ENCODE data around the gene SYNE1.

The SYNE1 gene

GRCh38 chr6:152576525-152576924 is 60.6 kb downstream of the SYNE1 start:
- no peak overlapping the region for H3K27ac Mint-ChIP-seq

DNA sequence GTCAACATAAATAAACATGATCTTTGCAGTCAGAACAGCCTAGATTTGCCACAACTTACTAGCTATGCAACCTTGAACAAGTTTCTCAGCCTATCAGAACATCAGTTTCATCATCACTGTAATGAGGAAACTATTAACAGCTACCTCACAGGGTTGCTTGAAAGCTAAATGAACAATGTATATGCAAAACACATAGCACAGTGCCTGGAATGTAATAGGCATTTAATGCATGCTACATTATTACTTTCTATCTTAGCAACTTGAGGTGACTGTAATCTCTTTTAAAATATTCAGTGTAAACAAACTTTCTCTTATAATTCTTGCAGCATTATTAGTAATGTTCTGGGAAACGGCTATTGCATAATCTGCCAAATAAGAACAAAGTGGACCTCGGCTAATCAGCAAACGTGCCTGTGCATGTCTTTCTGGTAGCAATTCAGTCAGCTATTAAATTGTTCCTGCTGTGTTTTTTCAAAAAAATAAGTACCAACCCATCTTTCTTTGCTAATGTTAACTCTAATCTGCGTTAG is 61.5 kb downstream of the SYNE1 start:
- H3K4me3 Mint-ChIP-seq = no peak overlapping the region
- H3K27ac Mint-ChIP-seq = no peak overlapping the region
- H3K27me3 Mint-ChIP-seq (ENCODE audit: low read depth) = no peaks in the 10 kb centered on the region
- no peaks in the 10 kb centered on the region for H3K36me3 Mint-ChIP-seq (ENCODE audit: low read depth)
- TF ChIP-seq CTCF (IDR thresholded peaks at IDR 0.05; ENCODE audit: unreplicated experiment in 3 of 3) = no peak
- no peaks in the 10 kb centered on the region for H3K9me3 Mint-ChIP-seq
- H3K4me1 Mint-ChIP-seq = no peaks in the 10 kb centered on the region

More at GRCh38 chr6:152576525-152576924, 60.6 kb downstream of the SYNE1 start:
- Mint-ChIP-seq H3K4me1 (no peaks in the 10 kb centered on the region), H3K4me3 (no peak overlapping the region), H3K27me3 (ENCODE audit: low read depth) (peaks cover 2% of the 10 kb centered on the region), H3K9me3 (no peaks in the 10 kb centered on the region), H3K36me3 (ENCODE audit: low read depth) (no peaks in the 10 kb centered on the region)
- no peak for TF ChIP-seq CTCF (IDR thresholded peaks at IDR 0.05; ENCODE audit: unreplicated experiment in 3 of 3)

GRCh38 chr6:152575161-152575560 is 62.0 kb downstream of the SYNE1 start:
- Mint-ChIP-seq H3K36me3 (ENCODE audit: low read depth) (no peaks in the 10 kb centered on the region), H3K4me3 (no peak overlapping the region), H3K9me3 (no peaks in the 10 kb centered on the region), H3K27me3 (ENCODE audit: low read depth) (no peaks in the 10 kb centered on the region), H3K4me1 (no peaks in the 10 kb centered on the region), H3K27ac (no peak overlapping the region)
- TF ChIP-seq CTCF (IDR thresholded peaks at IDR 0.05; ENCODE audit: unreplicated experiment in 3 of 3) = no peak

DNA sequence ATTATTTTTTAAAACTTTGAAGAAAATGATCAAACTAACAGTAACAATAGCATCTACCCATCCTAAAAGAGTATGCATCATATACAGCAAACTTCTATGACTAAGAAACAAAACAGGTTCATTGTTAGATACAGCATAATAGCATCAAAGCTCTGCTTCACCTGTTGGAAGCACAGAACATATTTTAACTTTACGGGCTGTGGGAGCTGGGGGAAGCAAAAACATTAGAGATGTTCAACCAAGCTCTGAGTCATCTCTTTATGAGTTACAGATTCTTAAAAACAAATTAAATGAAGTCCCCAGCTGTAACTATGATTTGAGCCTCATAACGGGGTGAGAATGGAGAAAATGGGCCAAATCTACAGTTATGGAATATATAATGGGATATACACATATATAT is 63.4 kb downstream of the SYNE1 start:
- H3K36me3 Mint-ChIP-seq (ENCODE audit: low read depth) = no peaks in the 10 kb centered on the region
- H3K9me3 Mint-ChIP-seq = no peaks in the 10 kb centered on the region
- no peak overlapping the region for H3K4me3 Mint-ChIP-seq
- TF ChIP-seq CTCF (IDR thresholded peaks at IDR 0.05; ENCODE audit: unreplicated experiment in 3 of 3) = no peak
- no peak overlapping the region for H3K27ac Mint-ChIP-seq
- H3K4me1 Mint-ChIP-seq = no peaks in the 10 kb centered on the region
- no peaks in the 10 kb centered on the region for H3K27me3 Mint-ChIP-seq (ENCODE audit: low read depth)

DNA sequence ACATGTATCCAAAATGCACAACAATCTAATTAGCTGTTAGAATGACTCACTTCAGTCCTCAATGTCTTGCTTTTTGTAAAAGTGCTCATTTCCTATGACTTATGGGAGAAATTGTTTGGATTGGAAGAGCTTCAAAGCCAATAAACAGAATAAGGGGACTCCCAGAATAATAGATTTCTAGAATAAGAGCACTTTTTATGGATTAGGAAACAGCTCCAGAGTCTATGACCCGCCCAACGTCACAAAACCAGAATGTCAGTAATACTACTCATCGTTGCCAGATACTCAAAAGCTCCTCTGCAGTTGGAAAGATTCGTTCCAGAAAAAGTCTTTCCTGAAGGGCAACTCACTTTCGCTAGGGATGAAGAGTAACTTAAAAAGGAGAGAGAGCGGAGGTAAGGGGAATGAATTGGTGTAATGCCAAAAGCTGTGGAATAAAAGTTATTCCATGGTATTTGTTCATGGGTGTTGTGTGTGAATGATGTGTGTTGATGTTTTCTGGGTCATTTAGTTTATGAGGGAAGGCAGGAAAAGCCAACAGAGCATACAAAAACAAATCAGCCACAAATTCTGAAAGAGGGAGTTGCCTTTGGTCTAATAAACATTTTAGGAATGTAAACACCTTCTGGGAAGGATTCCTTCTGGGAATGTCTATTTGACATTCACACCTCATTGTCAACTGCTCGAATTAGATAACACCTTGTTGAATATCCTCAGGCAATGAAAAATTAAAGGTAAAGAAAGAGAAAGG is 64.6 kb downstream of the SYNE1 start:
- no peaks in the 10 kb centered on the region for H3K36me3 Mint-ChIP-seq (ENCODE audit: low read depth)
- peaks cover 5% of the 10 kb centered on the region for H3K27me3 Mint-ChIP-seq (ENCODE audit: low read depth)
- no peak for TF ChIP-seq CTCF (IDR thresholded peaks at IDR 0.05; ENCODE audit: unreplicated experiment in 3 of 3)
- no peaks in the 10 kb centered on the region for H3K9me3 Mint-ChIP-seq
- no peak overlapping the region for H3K27ac Mint-ChIP-seq
- no peaks in the 10 kb centered on the region for H3K4me1 Mint-ChIP-seq
- H3K4me3 Mint-ChIP-seq = no peak overlapping the region

GRCh38 chr6:152571943-152572337 is 65.2 kb downstream of the SYNE1 start:
- Mint-ChIP-seq H3K36me3 (ENCODE audit: low read depth) (no peaks in the 10 kb centered on the region), H3K9me3 (no peaks in the 10 kb centered on the region), H3K27me3 (ENCODE audit: low read depth) (peaks cover 5% of the 10 kb centered on the region), H3K4me3 (no peak overlapping the region), H3K27ac (no peak overlapping the region), H3K4me1 (no peaks in the 10 kb centered on the region)
- TF ChIP-seq CTCF (IDR thresholded peaks at IDR 0.05; ENCODE audit: unreplicated experiment in 3 of 3) = no peak
